ENCODE measurements around the gene SMAD1.
"Not testable (repeated sequence)": the region's sequence is repeated elsewhere in the genome, so short reads cannot be mapped to it uniquely, and the experiment has no call there.

The SMAD1 gene

GRCh38 chr4:145583191-145584055 lies 101.8 kb downstream of the SMAD1 start:
- no peaks in the 10 kb centered on the region for H3K4me1 Mint-ChIP-seq (ENCODE audit: low read depth)
- H3K36me3 Mint-ChIP-seq, result no peaks in the 10 kb centered on the region
- H3K4me3 Mint-ChIP-seq, result no peak overlapping the region
- H3K27me3 Mint-ChIP-seq, result peaks cover 13% of the 10 kb centered on the region
- H3K9me3 Mint-ChIP-seq (ENCODE audit: low read depth), result no peaks in the 10 kb centered on the region
- no peak overlapping the region for H3K27ac Mint-ChIP-seq

- H3K27ac Mint-ChIP-seq, result no peak overlapping the region
- H3K4me1 Mint-ChIP-seq (ENCODE audit: low read depth), result no peaks in the 10 kb centered on the region
- H3K27me3 Mint-ChIP-seq, result peaks cover 10% of the 10 kb centered on the region
- H3K4me3 Mint-ChIP-seq, result no peak overlapping the region
- no peaks in the 10 kb centered on the region for H3K9me3 Mint-ChIP-seq (ENCODE audit: low read depth)
- no peaks in the 10 kb centered on the region for H3K36me3 Mint-ChIP-seq
Observed at GRCh38 chr4:145587088-145587754, 105.6 kb downstream of the SMAD1 start.

- not testable (repeated sequence) for H3K27me3 Mint-ChIP-seq; H3K9me3 Mint-ChIP-seq (ENCODE audit: low read depth); H3K4me1 Mint-ChIP-seq (ENCODE audit: low read depth); H3K4me3 Mint-ChIP-seq; H3K27ac Mint-ChIP-seq; H3K36me3 Mint-ChIP-seq
Observed at GRCh38 chr4:145589381-145589780, 107.7 kb downstream of the SMAD1 start.

- no peaks in the 10 kb centered on the region for H3K36me3 Mint-ChIP-seq
- H3K4me1 Mint-ChIP-seq (ENCODE audit: low read depth), result no peaks in the 10 kb centered on the region
- no peak overlapping the region for H3K4me3 Mint-ChIP-seq
- H3K27me3 Mint-ChIP-seq, result peaks cover 10% of the 10 kb centered on the region
- H3K9me3 Mint-ChIP-seq (ENCODE audit: low read depth), result no peaks in the 10 kb centered on the region
- no peak overlapping the region for H3K27ac Mint-ChIP-seq
Observed at GRCh38 chr4:145589916-145590702, 108.5 kb downstream of the SMAD1 start.

GRCh38 chr4:145602129-145602760 lies 120.6 kb downstream of the SMAD1 start:
- Mint-ChIP-seq H3K36me3 (peaks cover 6% of the 10 kb centered on the region), H3K27me3 (peaks cover 11% of the 10 kb centered on the region), H3K9me3 (ENCODE audit: low read depth) (peaks cover 12% of the 10 kb centered on the region), H3K4me3 (no peak overlapping the region), H3K4me1 (ENCODE audit: low read depth) (no peaks in the 10 kb centered on the region), H3K27ac (no peak overlapping the region)

- Mint-ChIP-seq H3K27me3 (peaks cover 4% of the 10 kb centered on the region), H3K27ac (no peak overlapping the region), H3K9me3 (ENCODE audit: low read depth) (peaks cover 12% of the 10 kb centered on the region), H3K4me1 (ENCODE audit: low read depth) (peaks cover 3% of the 10 kb centered on the region), H3K4me3 (no peak overlapping the region), H3K36me3 (peaks cover 6% of the 10 kb centered on the region)
Observed at GRCh38 chr4:145605941-145606340, 124.3 kb downstream of the SMAD1 start.

All from activated naive CD8-positive, alpha-beta T cell (primary cell).